KMS-11 (cell line): ENCODE data around the gene GABRB3.

Experiments
- H2AFZ ChIP-seq: fragments of 200-600 bp; sonication (generic); 2 replicates; pipeline ENCODE4 v1.6.1; 2016; ENCODE audit warnings: antibody characterized with exemption, mixed run types, low read depth
- H3K27ac ChIP-seq: fragments of 200-600 bp; sonication (generic); 2 replicates; pipeline ENCODE4 v1.6.1; 2016; ENCODE audit warnings: mild to moderate bottlenecking, mixed run types
- H3K27me3 ChIP-seq: fragments of 200-600 bp; sonication (generic); 2 replicates; pipeline ENCODE4 v1.6.1; 2017; ENCODE audit warnings: mild to moderate bottlenecking, low read depth, mixed run types, moderate library complexity; ENCODE audit not compliant: insufficient read depth
- H3K36me3 ChIP-seq: fragments of 200-600 bp; sonication (generic); 2 replicates; pipeline ENCODE4 v1.6.1; 2017; ENCODE audit warnings: mild to moderate bottlenecking, mixed run types; ENCODE audit not compliant: insufficient read depth
- H3K4me1 ChIP-seq: fragments of 200-600 bp; sonication (generic); 2 replicates; pipeline ENCODE4 v1.6.1; 2016; ENCODE audit warnings: mild to moderate bottlenecking, low read depth, mixed run types; ENCODE audit not compliant: poor library complexity, severe bottlenecking
- H3K4me2 ChIP-seq: fragments of 200-600 bp; sonication (generic); 2 replicates; pipeline ENCODE4 v1.7.0; 2016; ENCODE audit warnings: mild to moderate bottlenecking, mixed run types
- H3K4me3 ChIP-seq: fragments of 200-600 bp; sonication (generic); IDR thresholded peaks from 2 replicates; pipeline ENCODE4 v1.6.1; 2017; ENCODE audit warnings: low read depth, low read length, mixed read lengths; ENCODE audit not compliant: insufficient read depth
- H3K79me2 ChIP-seq: fragments of 200-600 bp; sonication (generic); 2 replicates; pipeline ENCODE4 v1.6.1; 2016; ENCODE audit warnings: low read depth, mixed run types; ENCODE audit not compliant: insufficient read depth
- H3K9ac ChIP-seq: fragments of 200-600 bp; sonication (generic); 2 replicates; pipeline ENCODE4 v1.6.1; 2016; ENCODE audit warnings: mild to moderate bottlenecking, mixed run types
- H4K20me1 ChIP-seq: fragments of 200-600 bp; sonication (generic); 2 replicates; pipeline ENCODE4 v1.6.1; 2016; ENCODE audit warnings: mild to moderate bottlenecking, mixed run types; ENCODE audit not compliant: insufficient read depth
- TF ChIP-seq, protein P1 (sequence below): fragments of 200-600 bp; sonication (generic); conservative IDR thresholded peaks from 2 replicates; pipeline ENCODE4 v1.6.1; 2017; ENCODE audit warnings: low read depth, mild to moderate bottlenecking, antibody characterized with exemption, low read length, moderate library complexity, mixed read lengths

Gene GABRB3

DNA sequence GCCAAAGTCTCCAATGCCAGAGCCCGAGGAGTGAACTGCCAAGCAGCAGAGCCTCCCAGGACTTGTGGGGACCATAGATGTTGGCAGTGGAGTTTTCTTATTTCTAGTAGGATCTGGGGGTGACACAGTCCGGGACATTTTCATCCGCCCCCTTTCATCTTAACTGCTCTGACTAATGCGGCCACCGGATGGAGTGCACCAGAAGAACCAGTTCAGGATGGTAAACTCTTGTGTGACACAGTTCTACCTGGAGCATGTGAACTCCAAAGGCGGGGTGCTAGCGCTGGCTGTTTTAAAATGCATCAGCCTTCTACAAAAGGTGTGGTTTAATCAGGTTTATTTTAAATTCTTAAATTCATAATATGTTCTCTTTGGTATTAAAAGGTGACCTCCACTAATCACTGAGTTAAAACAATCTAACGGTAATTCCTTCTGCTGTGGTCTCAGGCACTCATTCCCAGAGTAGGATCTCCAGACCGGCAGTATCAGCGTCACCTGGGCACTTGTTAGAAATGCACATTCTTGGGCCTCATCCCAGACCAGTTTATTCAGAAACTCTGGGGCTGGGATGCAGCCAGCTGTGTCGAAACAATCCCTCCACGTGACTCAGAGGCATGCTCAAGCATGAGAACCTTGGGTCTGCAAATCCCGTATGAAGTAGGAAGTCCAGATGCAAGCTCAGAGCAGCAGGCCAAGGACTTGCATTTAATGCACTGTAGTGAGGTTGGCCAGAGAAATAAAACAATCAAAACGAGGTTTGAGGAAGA lies 105.5 kb downstream of the GABRB3 start:
- H3K79me2 ChIP-seq, result no peaks in the 10 kb centered on the region
- no peaks in the 10 kb centered on the region for H3K36me3 ChIP-seq
- H3K27me3 ChIP-seq, result no peaks in the 10 kb centered on the region
- TF ChIP-seq, protein P1, sequence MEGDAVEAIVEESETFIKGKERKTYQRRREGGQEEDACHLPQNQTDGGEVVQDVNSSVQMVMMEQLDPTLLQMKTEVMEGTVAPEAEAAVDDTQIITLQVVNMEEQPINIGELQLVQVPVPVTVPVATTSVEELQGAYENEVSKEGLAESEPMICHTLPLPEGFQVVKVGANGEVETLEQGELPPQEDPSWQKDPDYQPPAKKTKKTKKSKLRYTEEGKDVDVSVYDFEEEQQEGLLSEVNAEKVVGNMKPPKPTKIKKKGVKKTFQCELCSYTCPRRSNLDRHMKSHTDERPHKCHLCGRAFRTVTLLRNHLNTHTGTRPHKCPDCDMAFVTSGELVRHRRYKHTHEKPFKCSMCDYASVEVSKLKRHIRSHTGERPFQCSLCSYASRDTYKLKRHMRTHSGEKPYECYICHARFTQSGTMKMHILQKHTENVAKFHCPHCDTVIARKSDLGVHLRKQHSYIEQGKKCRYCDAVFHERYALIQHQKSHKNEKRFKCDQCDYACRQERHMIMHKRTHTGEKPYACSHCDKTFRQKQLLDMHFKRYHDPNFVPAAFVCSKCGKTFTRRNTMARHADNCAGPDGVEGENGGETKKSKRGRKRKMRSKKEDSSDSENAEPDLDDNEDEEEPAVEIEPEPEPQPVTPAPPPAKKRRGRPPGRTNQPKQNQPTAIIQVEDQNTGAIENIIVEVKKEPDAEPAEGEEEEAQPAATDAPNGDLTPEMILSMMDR, result no peak
- no peaks in the 10 kb centered on the region for H4K20me1 ChIP-seq
- no peak overlapping the region for H3K9ac ChIP-seq
- no peak overlapping the region for H2AFZ ChIP-seq
- H3K4me3 ChIP-seq, result no peak overlapping the region
- H3K27ac ChIP-seq, result no peak overlapping the region
- no peak overlapping the region for H3K4me2 ChIP-seq
- no peaks in the 10 kb centered on the region for H3K4me1 ChIP-seq

DNA sequence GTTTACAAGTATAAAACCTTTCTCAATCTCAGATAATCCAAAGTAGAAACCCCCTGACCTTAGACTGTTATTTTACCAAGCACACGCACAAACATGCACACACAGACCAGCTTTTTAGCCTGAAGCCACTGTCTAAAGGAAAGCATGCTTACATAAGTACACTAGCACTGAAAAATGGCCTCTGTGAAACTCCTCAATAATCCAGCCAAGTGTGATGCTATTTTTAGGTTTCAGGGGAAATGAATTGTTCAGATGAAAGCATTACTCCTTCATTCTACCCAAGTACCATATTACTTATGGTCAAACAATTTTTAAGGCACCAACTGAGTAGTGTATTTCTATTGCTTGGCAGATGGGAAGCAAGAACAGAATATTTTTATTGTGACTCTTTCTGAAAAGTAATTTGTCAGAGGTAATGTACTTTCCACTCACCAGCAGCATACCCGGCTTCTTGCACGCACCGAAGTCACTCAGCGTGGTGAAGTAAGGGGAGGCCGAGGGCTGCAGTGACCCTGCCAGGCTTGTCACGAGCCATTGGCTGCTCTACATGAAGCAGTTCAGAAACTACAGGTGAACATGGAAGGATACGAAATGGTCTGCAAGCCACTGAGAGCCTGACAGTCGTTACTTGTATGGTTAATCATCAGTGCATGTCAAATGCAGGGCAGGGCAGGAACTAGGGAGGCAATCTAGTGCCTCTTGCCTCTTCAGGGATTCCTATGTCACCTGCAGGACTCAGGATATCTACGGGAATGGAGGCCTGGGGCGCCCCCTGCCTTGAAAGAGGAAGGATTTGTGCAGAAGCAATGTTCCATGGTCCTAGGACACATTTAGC lies 106.7 kb downstream of the GABRB3 start:
- Histone ChIP-seq H3K27ac (no peak overlapping the region), H2AFZ (no peak overlapping the region), H3K4me3 (no peak overlapping the region), H3K4me1 (no peaks in the 10 kb centered on the region), H3K9ac (no peak overlapping the region), H3K4me2 (no peak overlapping the region), H4K20me1 (no peaks in the 10 kb centered on the region), H3K79me2 (no peaks in the 10 kb centered on the region), H3K27me3 (no peaks in the 10 kb centered on the region), H3K36me3 (no peaks in the 10 kb centered on the region)
- TF ChIP-seq, protein P1, result no peak

DNA sequence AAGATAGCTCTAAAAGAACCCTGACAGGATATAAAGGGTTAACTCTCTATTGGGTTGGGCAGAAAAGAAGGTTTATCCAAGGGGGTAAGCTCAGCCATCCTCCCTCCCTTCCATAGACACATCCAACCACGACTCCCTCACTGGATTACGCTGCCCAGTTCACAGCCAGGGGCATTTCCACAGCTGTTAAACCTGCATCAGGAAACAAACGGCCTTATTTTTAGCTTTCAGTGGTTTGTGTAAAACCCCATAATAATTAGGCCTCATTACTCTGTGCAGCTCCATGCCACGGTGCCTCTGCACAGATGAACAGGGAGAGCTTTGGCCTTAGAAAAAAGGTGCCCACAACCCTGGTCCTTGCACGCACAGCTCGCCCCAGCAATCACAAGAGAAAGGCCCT lies 110.6 kb downstream of the GABRB3 start:
- H3K4me2 ChIP-seq, result no peak overlapping the region
- TF ChIP-seq, protein P1, result no peak
- H3K9ac ChIP-seq, result no peak overlapping the region

DNA sequence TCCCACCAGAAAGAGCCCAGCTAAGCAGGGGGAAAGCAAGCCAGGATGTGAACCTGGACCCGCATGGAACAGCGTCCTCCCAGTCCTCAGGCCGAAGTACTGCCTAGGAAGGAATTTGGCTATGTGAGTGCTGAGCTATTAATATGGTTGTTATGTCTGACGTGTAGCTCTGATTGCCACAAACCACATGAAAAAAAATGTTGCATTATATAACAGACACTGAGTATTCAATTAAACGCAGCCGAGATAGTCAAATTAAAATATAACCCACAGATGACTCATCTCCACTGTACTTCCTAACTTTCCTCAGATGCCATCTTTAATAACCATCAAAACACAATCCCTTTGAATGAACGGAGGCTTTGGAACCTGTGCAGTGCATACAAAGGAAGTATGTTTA lies 111.1 kb downstream of the GABRB3 start:
- no peak overlapping the region for H3K4me3 ChIP-seq
- H3K4me2 ChIP-seq, result no peak overlapping the region
- no peaks in the 10 kb centered on the region for H3K36me3 ChIP-seq
- H3K79me2 ChIP-seq, result no peaks in the 10 kb centered on the region
- H2AFZ ChIP-seq, result no peak overlapping the region
- H3K27me3 ChIP-seq, result no peaks in the 10 kb centered on the region
- no peak overlapping the region for H3K9ac ChIP-seq
- TF ChIP-seq, protein P1, result no peak
- H4K20me1 ChIP-seq, result no peaks in the 10 kb centered on the region
- H3K4me1 ChIP-seq, result no peaks in the 10 kb centered on the region
- H3K27ac ChIP-seq, result no peak overlapping the region

More for the DNA sequence above, 110.6 kb downstream of the GABRB3 start:
- Histone ChIP-seq H3K79me2 (no peaks in the 10 kb centered on the region), H2AFZ (no peak overlapping the region), H3K4me1 (no peaks in the 10 kb centered on the region), H3K27me3 (no peaks in the 10 kb centered on the region), H3K36me3 (no peaks in the 10 kb centered on the region), H3K4me3 (no peak overlapping the region), H4K20me1 (no peaks in the 10 kb centered on the region), H3K27ac (no peak overlapping the region)
